Urothelium cell line (cell line): ENCODE results near the gene ZSCAN20.

Experiments
- DNase-seq: peaks from one replicate; pipeline ENCODE4 v3.0.0; 2011; ENCODE audit warnings: low spot score, mixed read lengths
- FAIRE-seq: peaks from 2 replicates; lab custom pipeline; 2011; peaks lifted over from hg19 to GRCh38; lab: Jason Lieb, UNC

The ZSCAN20 gene

DNA sequence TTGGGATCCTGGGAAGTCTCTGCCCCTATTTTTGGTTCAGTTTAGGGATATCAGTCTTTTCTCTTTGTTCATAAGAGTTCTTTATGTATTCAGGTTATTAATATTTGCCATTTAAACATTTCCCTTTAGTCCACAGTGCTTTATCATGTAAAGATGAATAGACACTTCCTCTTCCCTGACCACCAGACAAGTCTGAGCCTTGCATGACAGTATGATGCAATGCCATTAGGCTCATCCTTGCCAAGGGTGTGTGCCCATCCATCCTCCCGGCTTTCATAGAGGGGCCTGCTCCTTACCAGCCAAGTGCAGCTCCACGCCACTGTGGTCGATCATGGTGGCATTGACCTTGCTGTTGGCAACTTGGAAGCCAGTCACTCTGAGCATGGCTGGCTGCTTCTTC lies 52.1 kb downstream of the ZSCAN20 start:
- DNase-seq (no peak), FAIRE-seq (no peak)

DNA sequence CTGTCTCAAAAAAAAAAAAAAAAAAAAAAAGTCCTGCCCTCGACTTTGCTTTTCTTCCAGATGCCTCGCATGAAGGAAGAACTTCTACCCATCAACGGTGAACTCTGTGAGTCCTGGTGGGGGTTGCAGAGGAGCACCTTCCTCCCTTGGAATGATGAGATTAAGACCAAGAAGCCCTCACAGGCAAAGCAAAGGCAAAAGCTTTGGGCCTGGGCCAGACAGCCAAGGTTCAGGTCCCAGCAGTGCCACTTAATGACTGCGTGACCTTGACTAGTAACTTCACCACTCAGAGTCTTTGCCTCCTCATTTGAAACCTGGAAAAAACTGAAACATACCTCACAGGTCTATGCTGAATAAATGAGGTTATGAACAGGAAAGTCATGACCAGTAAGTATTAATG lies 55.5 kb downstream of the ZSCAN20 start:
- DNase-seq, result no peak
- no peak for FAIRE-seq

DNA sequence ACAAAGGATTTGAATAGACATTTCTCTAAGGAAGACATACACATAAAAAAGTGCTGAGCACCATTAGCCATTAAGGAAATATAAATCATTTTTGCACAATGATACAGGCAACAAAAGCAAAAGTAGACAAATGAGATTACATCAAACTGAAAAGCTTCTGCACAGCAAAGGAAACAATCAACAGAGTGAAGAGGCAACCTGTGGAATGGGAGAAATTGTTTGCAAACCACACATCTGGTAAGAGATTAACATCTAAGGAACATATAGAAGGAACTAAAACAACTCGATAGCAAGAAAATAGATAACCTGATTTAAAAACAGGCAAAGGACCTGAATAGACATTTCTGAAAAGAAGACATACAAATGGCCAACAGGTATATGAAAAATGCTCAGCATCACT lies 57.5 kb downstream of the ZSCAN20 start:
- FAIRE-seq (no peak), DNase-seq (no peak)

DNA sequence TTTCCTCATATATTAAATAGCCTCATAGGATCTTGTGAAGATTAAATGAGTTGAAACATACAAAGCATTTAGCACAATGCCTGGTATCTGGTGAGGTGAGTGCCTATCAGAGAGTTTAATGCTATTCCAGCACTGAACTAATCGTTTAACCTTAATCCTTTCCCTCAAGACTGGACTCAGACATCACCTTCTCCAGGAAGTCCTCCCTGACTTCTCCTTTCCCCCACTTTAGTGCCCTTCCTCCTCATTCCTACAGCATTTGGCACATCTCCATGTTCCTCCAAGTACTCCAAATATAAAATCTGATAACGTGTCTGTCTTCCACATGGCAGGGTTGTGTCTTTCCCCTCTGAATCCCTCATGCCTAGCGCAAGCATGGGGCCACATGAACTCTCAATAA lies 59.8 kb downstream of the ZSCAN20 start:
- FAIRE-seq, result no peak
- no peak for DNase-seq

DNA sequence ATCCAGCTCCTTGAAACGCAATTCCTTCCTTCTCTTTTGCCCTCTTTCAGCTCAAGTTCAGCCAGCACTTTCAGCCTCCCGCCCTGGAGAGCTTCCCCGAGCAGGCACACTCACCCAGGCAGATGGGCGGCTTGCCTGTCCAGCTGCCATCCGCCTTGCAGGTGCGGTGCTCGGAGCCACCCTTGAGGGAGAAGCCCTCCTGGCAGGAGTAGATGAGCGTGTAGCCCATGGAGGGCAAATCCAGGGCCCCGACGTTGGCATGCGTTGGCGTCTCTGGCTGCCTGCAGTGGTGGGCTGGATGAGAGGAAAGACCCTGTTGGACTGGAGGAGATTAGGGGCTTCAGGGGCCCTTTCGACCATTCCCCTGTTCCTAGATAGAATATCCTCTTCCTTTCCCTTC lies 60.5 kb downstream of the ZSCAN20 start:
- FAIRE-seq (no peak), DNase-seq (no peak)

DNA sequence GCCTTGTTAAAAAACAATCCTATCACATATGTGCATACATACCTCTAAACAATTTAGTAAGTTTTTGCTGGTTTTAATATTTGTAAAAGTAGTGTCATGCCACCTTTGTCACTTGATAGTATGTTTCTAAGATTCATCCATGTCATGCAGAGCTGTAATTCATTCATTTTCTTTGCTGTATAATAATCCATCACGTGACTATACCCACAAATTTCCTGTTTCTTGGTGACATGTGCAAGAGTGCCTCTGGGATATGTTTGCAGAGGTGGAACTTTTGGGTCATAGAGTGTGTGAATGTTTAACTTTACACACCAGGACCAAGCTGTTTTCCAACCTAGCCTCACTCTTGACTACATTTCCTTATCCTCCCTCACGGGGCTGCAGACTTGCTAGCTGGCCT lies 62.9 kb downstream of the ZSCAN20 start:
- DNase-seq (no peak), FAIRE-seq (no peak)

DNA sequence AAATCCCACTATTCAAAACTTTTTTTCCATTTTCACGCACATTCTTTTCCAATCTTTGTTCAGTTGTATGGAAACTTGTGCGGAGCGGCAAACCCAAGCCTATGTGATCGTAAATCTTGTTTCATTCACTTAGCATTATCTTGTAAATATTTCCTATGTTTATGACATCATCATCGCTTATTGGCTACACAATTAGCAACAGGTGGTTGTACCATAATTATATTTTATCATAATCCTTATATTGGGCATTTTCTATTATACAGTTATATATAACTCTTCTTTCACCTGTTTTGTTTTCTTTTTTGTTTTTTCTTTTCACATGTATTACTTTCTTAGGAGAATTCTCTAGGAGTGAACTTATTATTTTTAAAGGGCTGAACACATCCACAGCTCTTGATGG lies 65.4 kb downstream of the ZSCAN20 start:
- FAIRE-seq, result no peak

DNA sequence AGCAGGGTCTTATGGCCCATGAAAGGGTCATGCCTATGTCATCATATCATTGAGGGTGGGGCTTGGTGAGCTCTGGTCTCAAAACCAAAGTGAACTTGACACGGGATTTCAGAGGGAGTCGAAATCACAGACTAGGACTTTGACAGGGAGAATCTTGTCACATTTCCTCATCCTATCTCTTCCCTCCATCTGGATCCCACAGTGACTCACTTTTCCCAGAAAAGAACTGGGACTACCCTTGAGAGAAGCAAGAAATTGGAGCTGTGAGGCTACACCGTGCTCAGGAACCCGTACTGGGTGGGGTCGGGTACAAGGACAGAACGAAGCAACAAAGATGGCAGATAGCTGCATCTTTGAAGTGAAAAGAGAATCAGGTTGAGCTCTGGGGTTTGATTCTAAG lies 69.5 kb downstream of the ZSCAN20 start:
- FAIRE-seq (no peak), DNase-seq (no peak)

More for the DNA sequence above, 65.4 kb downstream of the ZSCAN20 start:
- DNase-seq, result no peak
